HCT116 (cell line): ENCODE measurements around the gene SETD5. TPM values are rescaled to one million over a fixed set of nuclear protein-coding genes. Genes with fewer than 3 reads are reported as not detected.

ENCODE experiments used
- ATAC-seq: fragments of 200-7000 bp; cut with Tn5 transposase; 2 replicates; pipeline ENCODE4 v1.9.1; 2020; ENCODE audit warnings: mild to moderate bottlenecking, moderate library complexity
- BruUV-seq: library from RNA; stranded (reverse); fragments of 400-500 nt; replicated peaks from 2 replicates; lab custom pipeline; 2021; lab: Mats Ljungman, UMichigan
- CTCF ChIA-PET: fragments of 300-600 bp; sonication (Branson Sonifier 250); formaldehyde crosslinking; loops from one replicate; lab custom pipeline; 2021; ENCODE audit warnings: antibody characterized with exemption; lab: Charles Lee
- POLR2A ChIA-PET: fragments of 300-600, 350-600 bp; sonication (Branson Sonifier 250); formaldehyde crosslinking; loops from one replicate; lab custom pipeline; 2021; ENCODE audit warnings: antibody characterized with exemption; lab: Charles Lee
- RAD21 ChIA-PET, 2 experiments: fragments of 300-600 bp; sonication (Branson Sonifier 250); formaldehyde crosslinking; loops; one replicate each; lab custom pipeline; 2023; ENCODE audit warnings: low total read pairs in 2 of 2; ENCODE audit not compliant: uncharacterized antibody in 2 of 2, unreplicated experiment in 2 of 2, low non-redundant PET in 1 of 2; lab: Charles Lee
- DNase-seq: peaks from one replicate; pipeline ENCODE4 v3.0.0-alpha.2; 2010; ENCODE audit warnings: low read depth, low spot score
- H2AFZ ChIP-seq: fragments of 200-600 bp; shearing (Covaris generic), sonication (generic); 2 replicates; pipeline ENCODE4 v1.6.1; 2017; ENCODE audit warnings: low read depth, mixed run types, mixed read lengths, antibody characterized with exemption, low read length; ENCODE audit not compliant: poor library complexity, severe bottlenecking
- H3K27ac ChIP-seq: 2 replicates; pipeline ENCODE4 v1.5.1; 2012; ENCODE audit warnings: low read depth, low read length
- H3K27me3 ChIP-seq: fragments of 200-600 bp; sonication (generic); 2 replicates; pipeline ENCODE4 v1.6.1; 2016; ENCODE audit warnings: mixed run types, low read length, mixed read lengths; ENCODE audit not compliant: insufficient read depth
- H3K36me3 ChIP-seq, 2 experiments: fragments of 200-500 bp in 1 of 2; fragments of 200-600 bp in 1 of 2; sonication (Bioruptor generic) in 1 of 2; sonication (generic) in 1 of 2; 2 replicates each; pipeline versions ENCODE4 v1.5.1 to v1.6.1; 2014 to 2016; ENCODE audit warnings: low read length in 2 of 2, inconsistent platforms in 1 of 2, mixed read lengths in 1 of 2, mixed run types in 1 of 2; ENCODE audit not compliant: insufficient read depth in 2 of 2, control insufficient read depth in 1 of 2
- H3K4me1 ChIP-seq, 2 experiments: fragments of 200-600 bp in 1 of 2; sonication (generic) in 1 of 2; 2 replicates each; pipeline versions ENCODE4 v1.5.1 to v1.6.1; 2012 to 2017; ENCODE audit warnings: low read length in 2 of 2, inconsistent platforms in 1 of 2, mild to moderate bottlenecking in 1 of 2, mixed read lengths in 1 of 2, mixed run types in 1 of 2, moderate library complexity in 1 of 2; ENCODE audit not compliant: insufficient read depth in 2 of 2, control insufficient read depth in 1 of 2
- H3K4me2 ChIP-seq: fragments of 200-600 bp; sonication (generic); 2 replicates; pipeline ENCODE4 v1.6.1; 2017; ENCODE audit warnings: mixed run types, low read length, mixed read lengths
- H3K4me3 ChIP-seq, 2 experiments: fragments of 200-600 bp in 1 of 2; sonication (generic) in 1 of 2; replicated peaks in 1 of 2; 2 replicates each; pipeline ENCODE4 v1.5.1; 2011 to 2016; ENCODE audit warnings: low read length in 2 of 2, control low read depth in 1 of 2, low read depth in 1 of 2, mild to moderate bottlenecking in 1 of 2, mixed read lengths in 1 of 2, mixed run types in 1 of 2
- H3K79me2 ChIP-seq: fragments of 200-600 bp; sonication (generic); 2 replicates; pipeline ENCODE4 v1.6.1; 2017; ENCODE audit warnings: mild to moderate bottlenecking, mixed run types, low read length, moderate library complexity, mixed read lengths; ENCODE audit not compliant: insufficient read depth
- H3K9ac ChIP-seq: fragments of 200-600 bp; sonication (generic); 2 replicates; pipeline ENCODE4 v1.6.1; 2016; ENCODE audit warnings: low read length, mixed read lengths
- H3K9me2 ChIP-seq: fragments of 200-600 bp; sonication (generic), shearing (Covaris generic); 2 replicates; pipeline ENCODE4 v1.6.1; 2017; ENCODE audit warnings: mixed run types, mild to moderate bottlenecking, moderate library complexity; ENCODE audit not compliant: insufficient read depth
- H3K9me3 ChIP-seq, 2 experiments: fragments of 200-500 bp in 1 of 2; fragments of 200-600 bp in 1 of 2; sonication (Bioruptor generic) in 1 of 2; sonication (generic) in 1 of 2; 2 replicates each; pipeline ENCODE4 v1.6.1; 2014 to 2017; ENCODE audit warnings: low read length in 2 of 2, mixed read lengths in 2 of 2, inconsistent platforms in 1 of 2, low read depth in 1 of 2, mild to moderate bottlenecking in 1 of 2, mixed run types in 1 of 2, moderate library complexity in 1 of 2; ENCODE audit not compliant: control insufficient read depth in 1 of 2, insufficient read depth in 1 of 2
- H4K20me1 ChIP-seq: fragments of 200-600 bp; sonication (generic), shearing (Covaris generic); 2 replicates; pipeline ENCODE4 v1.6.1; 2017; ENCODE audit warnings: mixed run types, mild to moderate bottlenecking, moderate library complexity; ENCODE audit not compliant: insufficient read depth
- ATF3 ChIP-seq: IDR thresholded peaks from 2 replicates; pipeline ENCODE4 v1.6.1; 2012
- CBX3 ChIP-seq: IDR thresholded peaks from 2 replicates; pipeline ENCODE4 v1.6.1; 2012; ENCODE audit warnings: low read depth
- CEBPB ChIP-seq: IDR thresholded peaks from 2 replicates; pipeline ENCODE4 v1.6.1; 2012; ENCODE audit warnings: low read depth
- CTCF ChIP-seq, 3 experiments: fragments of 200-600 bp in 1 of 3; sonication (generic) in 1 of 3; IDR thresholded peaks in 2 of 3; conservative IDR thresholded peaks in 1 of 3; 2 replicates each; pipeline ENCODE4 v1.5.1; 2012 to 2017; ENCODE audit warnings: low read depth in 2 of 3, low read length in 2 of 3, antibody characterized with exemption in 1 of 3, borderline replicate concordance in 1 of 3, control low read depth in 1 of 3, mild to moderate bottlenecking in 1 of 3, mixed read lengths in 1 of 3, mixed run types in 1 of 3, moderate library complexity in 1 of 3; ENCODE audit not compliant: insufficient read depth in 1 of 3
- EZH2 ChIP-seq: fragments of 200-600 bp; sonication (generic); IDR thresholded peaks from 2 replicates; pipeline ENCODE4 v1.6.1; 2017; ENCODE audit warnings: antibody characterized with exemption, mixed run types
- JUND ChIP-seq: IDR thresholded peaks from 2 replicates; pipeline ENCODE4 v1.6.1; 2012
- MAX ChIP-seq: IDR thresholded peaks from 2 replicates; pipeline ENCODE4 v1.6.1; 2012
- RAD21 ChIP-seq: IDR thresholded peaks from 2 replicates; pipeline ENCODE4 v1.6.1; 2012; ENCODE audit warnings: low read depth, mild to moderate bottlenecking
- REST ChIP-seq: IDR thresholded peaks from 2 replicates; pipeline ENCODE4 v1.6.1; 2012; ENCODE audit warnings: low read depth
- SP1 ChIP-seq: IDR thresholded peaks from 2 replicates; pipeline ENCODE4 v1.6.1; 2012; ENCODE audit warnings: low read depth
- TCF7L2 ChIP-seq: IDR thresholded peaks from 2 replicates; pipeline ENCODE4 v1.7.0; 2011; ENCODE audit warnings: borderline replicate concordance, inconsistent platforms; ENCODE audit not compliant: insufficient read depth, insufficient read length; ENCODE audit errors: extremely low read depth
- YY1 ChIP-seq: IDR thresholded peaks from 2 replicates; pipeline ENCODE4 v1.6.1; 2011; ENCODE audit warnings: low read length, low read depth, moderate library complexity, mild to moderate bottlenecking; ENCODE audit not compliant: insufficient replicate concordance; ENCODE audit errors: extremely low read depth
- ZBTB33 ChIP-seq: IDR thresholded peaks from 2 replicates; pipeline ENCODE4 v1.6.1; 2011; ENCODE audit warnings: mild to moderate bottlenecking, low read length, moderate library complexity; ENCODE audit not compliant: insufficient replicate concordance; ENCODE audit errors: extremely low read depth
- ZFX ChIP-seq: fragments of 450-650 bp; IDR thresholded peaks from 2 replicates; pipeline ENCODE4 v1.6.1; 2017
- ZNF274 ChIP-seq: fragments of 200-500 bp; sonication (Bioruptor generic); IDR thresholded peaks from 2 replicates; pipeline ENCODE4 v1.6.1; 2014; ENCODE audit warnings: mild to moderate bottlenecking, low read depth, low read length, inconsistent platforms
- intact Hi-C: fragments of 100-400 bp; cut with micrococcal nuclease; formaldehyde crosslinking; loops from 2 replicates; pipeline ENCODE4 v1.10.0; 2022
- total RNA-seq: library from RNA; stranded (reverse); gene quantifications from one replicate; pipeline ENCODE4 v1.2.1, GENCODE V29; 2021; ENCODE audit not compliant: unreplicated experiment

SETD5 gene
- total RNA-seq, 1 experiment from 2014 or later = 141 TPM

- TF ChIP-seq ZBTB33 (no peak), SP1 (no peak), RAD21 (no peak)
Measured at GRCh38 chr3:9433627-9434521, 36.5 kb downstream of the SETD5 start (continued).

- no TSS peak for BruUV-seq
- ChIA-PET CTCF (no interaction called here), POLR2A (no interaction called here), RAD21 (interaction anchor here in 1 of 2 experiments (0.6 kb wide), 1 partner anchor 11 kb away, joined by 10 read pairs; no protein-coding TSS in a partner anchor)
- no peak overlapping the region for H3K4me2 ChIP-seq
- no peaks in the 10 kb centered on the region for H3K9me2 ChIP-seq
- ATAC-seq (no peak), DNase-seq (no peak)
- no peaks in the 10 kb centered on the region for H3K27me3 ChIP-seq
- no peaks in the 10 kb centered on the region for H3K4me1 ChIP-seq
- H3K4me3 ChIP-seq = no peak overlapping the region
- H3K9ac ChIP-seq = no peak overlapping the region
- H2AFZ ChIP-seq = no peak overlapping the region
- peaks cover 28% of the 10 kb centered on the region; the same call in 1 of the 2 replicates for H4K20me1 ChIP-seq
- H3K27ac ChIP-seq = no peak overlapping the region
- H3K79me2 ChIP-seq = peaks cover 99% of the 10 kb centered on the region
- intact Hi-C loops = loop anchor here (5.0 kb wide), 1 partner anchor 37 kb away; no protein-coding TSS in a partner anchor
- no peaks in the 10 kb centered on the region for H3K9me3 ChIP-seq
- peaks cover 70 to 80% of the 10 kb centered on the region in 2 experiments for H3K36me3 ChIP-seq
- TF ChIP-seq TCF7L2 (no peak), RAD21 (no peak), ATF3 (no peak), CTCF (IDR thresholded peaks at IDR 0.05 in 2 of 3, conservative IDR thresholded peaks at IDR 0.05 in 1 of 3; ENCODE audit: borderline replicate concordance in 1 of 3, insufficient read depth in 1 of 3, low read depth in 2 of 3, low read length in 2 of 3) (no peak), MAX (no peak), JUND (no peak), EZH2 (no peak), CEBPB (no peak), ZFX (no peak), ZNF274 (no peak), REST (no peak), YY1 (no peak), CBX3 (no peak), SP1 (no peak)
Measured at GRCh38 chr3:9435316-9435715, 37.9 kb downstream of the SETD5 start.
